K562 (cell line): ENCODE data around the gene ASCC3. TPM values are rescaled to one million over a fixed set of nuclear protein-coding genes. Genes with fewer than 3 reads are reported as not detected.

Experiments used
- HCFC1 ChIP-seq: IDR thresholded peaks from 2 replicates; pipeline ENCODE4 v1.6.1; 2012; ENCODE audit warnings: low read depth, low read length, improper control_type of control experiment
- JUND ChIP-seq, 2 experiments: IDR thresholded peaks; 2 replicates in 1 of 2; 3 replicates in 1 of 2; pipeline ENCODE4 v1.6.1; 2011; ENCODE audit warnings: borderline replicate concordance in 2 of 2, low read depth in 2 of 2, low read length in 2 of 2, improper control_type of control experiment in 1 of 2, missing biosample characterization in 1 of 2, missing genetic modification characterization in 1 of 2, missing genetic modification reagents in 1 of 2
- MAFF ChIP-seq: IDR thresholded peaks from 2 replicates; pipeline ENCODE4 v1.6.1; 2012; ENCODE audit warnings: low read length, improper control_type of control experiment
- SMAD3 ChIP-seq: fragments of 450-650 bp; formaldehyde crosslinking; conservative IDR thresholded peaks from 2 replicates; pipeline ENCODE4 v1.4.0; 2020; ENCODE audit warnings: mild to moderate bottlenecking
- ZNF134 ChIP-seq: fragments of 250-450 bp; sonication (Bioruptor Pico); conservative IDR thresholded peaks from 2 replicates; pipeline ENCODE4 v1.4.0; 2020
- polyA plus RNA-seq, 8 experiments: library from polyadenylated mRNA; depleted of rRNA in 4 of 8; stranded (reverse) in 5 of 8; unstranded in 3 of 8; fragments of >200 nt; fragmentation: Nextera tagmentation in 2 of 8; fragmentation: Illumina TruSeq in 1 of 8; extraction: Ambion mirVana in 2 of 8; extraction: Trizol in 1 of 8; gene quantifications; 2 replicates each; pipeline versions ENCODE4 v1.2.1 to v1.2.3, GENCODE V29; 2011 to 2014; ENCODE audit warnings: inconsistent platforms in 1 of 8, missing spikeins in 1 of 8
- total RNA-seq, 7 experiments: library from RNA; depleted of rRNA in 6 of 7; stranded (reverse); fragments of >200 nt in 6 of 7; fragmentation: Illumina TruSeq in 2 of 7; extraction: Trizol in 2 of 7; gene quantifications; 2 replicates each; pipeline versions ENCODE4 v1.2.1 to v1.2.3, GENCODE V29; 2011 to 2021; ENCODE audit warnings: low replicate concordance in 1 of 7
- TF ChIP-seq, protein P1 (sequence below): fragments of 200-600 bp; sonication (generic); IDR thresholded peaks from one replicate; pipeline ENCODE4 v1.6.1; 2012; ENCODE audit warnings: mild to moderate bottlenecking, low read depth, low read length, inconsistent platforms
- TF ChIP-seq, protein P2 (sequence below): fragments of 250-450 bp; sonication (Bioruptor Pico); IDR thresholded peaks from 2 replicates; pipeline ENCODE4 v1.5.1; 2021; ENCODE audit warnings: mild to moderate bottlenecking

Gene ASCC3
- total and polyA plus RNA-seq, 9 of the 15 experiments (the other 6 are each of a cell fraction or from before 2014, with no cell fraction given): 16.1 to 56.1 (median 33.9) TPM

DNA sequence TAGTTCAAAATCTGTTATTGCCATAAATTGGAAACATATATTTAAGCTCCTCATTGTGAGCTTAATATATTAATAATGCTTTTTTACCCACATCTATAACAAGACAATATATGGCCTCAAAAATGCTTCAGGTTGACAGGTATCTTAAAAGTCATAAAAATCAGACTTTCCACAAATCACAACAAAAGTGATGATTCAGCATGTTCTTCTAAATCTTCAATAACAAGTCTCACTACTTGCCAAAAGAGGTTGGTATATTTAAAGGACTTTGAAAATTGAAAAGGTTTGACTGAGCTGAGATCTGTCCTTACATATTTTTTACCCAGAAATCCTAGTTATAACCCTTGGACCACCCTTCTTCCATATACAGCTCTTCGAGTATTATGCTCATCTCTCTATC lies 41.7 kb downstream of the ASCC3 start (continued):
- TF ChIP-seq, protein P1, sequence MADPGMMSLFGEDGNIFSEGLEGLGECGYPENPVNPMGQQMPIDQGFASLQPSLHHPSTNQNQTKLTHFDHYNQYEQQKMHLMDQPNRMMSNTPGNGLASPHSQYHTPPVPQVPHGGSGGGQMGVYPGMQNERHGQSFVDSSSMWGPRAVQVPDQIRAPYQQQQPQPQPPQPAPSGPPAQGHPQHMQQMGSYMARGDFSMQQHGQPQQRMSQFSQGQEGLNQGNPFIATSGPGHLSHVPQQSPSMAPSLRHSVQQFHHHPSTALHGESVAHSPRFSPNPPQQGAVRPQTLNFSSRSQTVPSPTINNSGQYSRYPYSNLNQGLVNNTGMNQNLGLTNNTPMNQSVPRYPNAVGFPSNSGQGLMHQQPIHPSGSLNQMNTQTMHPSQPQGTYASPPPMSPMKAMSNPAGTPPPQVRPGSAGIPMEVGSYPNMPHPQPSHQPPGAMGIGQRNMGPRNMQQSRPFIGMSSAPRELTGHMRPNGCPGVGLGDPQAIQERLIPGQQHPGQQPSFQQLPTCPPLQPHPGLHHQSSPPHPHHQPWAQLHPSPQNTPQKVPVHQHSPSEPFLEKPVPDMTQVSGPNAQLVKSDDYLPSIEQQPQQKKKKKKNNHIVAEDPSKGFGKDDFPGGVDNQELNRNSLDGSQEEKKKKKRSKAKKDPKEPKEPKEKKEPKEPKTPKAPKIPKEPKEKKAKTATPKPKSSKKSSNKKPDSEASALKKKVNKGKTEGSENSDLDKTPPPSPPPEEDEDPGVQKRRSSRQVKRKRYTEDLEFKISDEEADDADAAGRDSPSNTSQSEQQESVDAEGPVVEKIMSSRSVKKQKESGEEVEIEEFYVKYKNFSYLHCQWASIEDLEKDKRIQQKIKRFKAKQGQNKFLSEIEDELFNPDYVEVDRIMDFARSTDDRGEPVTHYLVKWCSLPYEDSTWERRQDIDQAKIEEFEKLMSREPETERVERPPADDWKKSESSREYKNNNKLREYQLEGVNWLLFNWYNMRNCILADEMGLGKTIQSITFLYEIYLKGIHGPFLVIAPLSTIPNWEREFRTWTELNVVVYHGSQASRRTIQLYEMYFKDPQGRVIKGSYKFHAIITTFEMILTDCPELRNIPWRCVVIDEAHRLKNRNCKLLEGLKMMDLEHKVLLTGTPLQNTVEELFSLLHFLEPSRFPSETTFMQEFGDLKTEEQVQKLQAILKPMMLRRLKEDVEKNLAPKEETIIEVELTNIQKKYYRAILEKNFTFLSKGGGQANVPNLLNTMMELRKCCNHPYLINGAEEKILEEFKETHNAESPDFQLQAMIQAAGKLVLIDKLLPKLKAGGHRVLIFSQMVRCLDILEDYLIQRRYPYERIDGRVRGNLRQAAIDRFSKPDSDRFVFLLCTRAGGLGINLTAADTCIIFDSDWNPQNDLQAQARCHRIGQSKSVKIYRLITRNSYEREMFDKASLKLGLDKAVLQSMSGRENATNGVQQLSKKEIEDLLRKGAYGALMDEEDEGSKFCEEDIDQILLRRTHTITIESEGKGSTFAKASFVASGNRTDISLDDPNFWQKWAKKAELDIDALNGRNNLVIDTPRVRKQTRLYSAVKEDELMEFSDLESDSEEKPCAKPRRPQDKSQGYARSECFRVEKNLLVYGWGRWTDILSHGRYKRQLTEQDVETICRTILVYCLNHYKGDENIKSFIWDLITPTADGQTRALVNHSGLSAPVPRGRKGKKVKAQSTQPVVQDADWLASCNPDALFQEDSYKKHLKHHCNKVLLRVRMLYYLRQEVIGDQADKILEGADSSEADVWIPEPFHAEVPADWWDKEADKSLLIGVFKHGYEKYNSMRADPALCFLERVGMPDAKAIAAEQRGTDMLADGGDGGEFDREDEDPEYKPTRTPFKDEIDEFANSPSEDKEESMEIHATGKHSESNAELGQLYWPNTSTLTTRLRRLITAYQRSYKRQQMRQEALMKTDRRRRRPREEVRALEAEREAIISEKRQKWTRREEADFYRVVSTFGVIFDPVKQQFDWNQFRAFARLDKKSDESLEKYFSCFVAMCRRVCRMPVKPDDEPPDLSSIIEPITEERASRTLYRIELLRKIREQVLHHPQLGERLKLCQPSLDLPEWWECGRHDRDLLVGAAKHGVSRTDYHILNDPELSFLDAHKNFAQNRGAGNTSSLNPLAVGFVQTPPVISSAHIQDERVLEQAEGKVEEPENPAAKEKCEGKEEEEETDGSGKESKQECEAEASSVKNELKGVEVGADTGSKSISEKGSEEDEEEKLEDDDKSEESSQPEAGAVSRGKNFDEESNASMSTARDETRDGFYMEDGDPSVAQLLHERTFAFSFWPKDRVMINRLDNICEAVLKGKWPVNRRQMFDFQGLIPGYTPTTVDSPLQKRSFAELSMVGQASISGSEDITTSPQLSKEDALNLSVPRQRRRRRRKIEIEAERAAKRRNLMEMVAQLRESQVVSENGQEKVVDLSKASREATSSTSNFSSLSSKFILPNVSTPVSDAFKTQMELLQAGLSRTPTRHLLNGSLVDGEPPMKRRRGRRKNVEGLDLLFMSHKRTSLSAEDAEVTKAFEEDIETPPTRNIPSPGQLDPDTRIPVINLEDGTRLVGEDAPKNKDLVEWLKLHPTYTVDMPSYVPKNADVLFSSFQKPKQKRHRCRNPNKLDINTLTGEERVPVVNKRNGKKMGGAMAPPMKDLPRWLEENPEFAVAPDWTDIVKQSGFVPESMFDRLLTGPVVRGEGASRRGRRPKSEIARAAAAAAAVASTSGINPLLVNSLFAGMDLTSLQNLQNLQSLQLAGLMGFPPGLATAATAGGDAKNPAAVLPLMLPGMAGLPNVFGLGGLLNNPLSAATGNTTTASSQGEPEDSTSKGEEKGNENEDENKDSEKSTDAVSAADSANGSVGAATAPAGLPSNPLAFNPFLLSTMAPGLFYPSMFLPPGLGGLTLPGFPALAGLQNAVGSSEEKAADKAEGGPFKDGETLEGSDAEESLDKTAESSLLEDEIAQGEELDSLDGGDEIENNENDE: no peak
- TF ChIP-seq MAFF: peak; percentile 98
- TF ChIP-seq JUND (IDR thresholded peaks at IDR 0.05; ENCODE audit: borderline replicate concordance, low read depth, low read length): no peak
- no peak for TF ChIP-seq JUND (tag; IDR thresholded peaks at IDR 0.05; ENCODE audit: borderline replicate concordance, low read depth, low read length)
- no peak for TF ChIP-seq HCFC1
- no peak for TF ChIP-seq SMAD3
- TF ChIP-seq, protein P2, sequence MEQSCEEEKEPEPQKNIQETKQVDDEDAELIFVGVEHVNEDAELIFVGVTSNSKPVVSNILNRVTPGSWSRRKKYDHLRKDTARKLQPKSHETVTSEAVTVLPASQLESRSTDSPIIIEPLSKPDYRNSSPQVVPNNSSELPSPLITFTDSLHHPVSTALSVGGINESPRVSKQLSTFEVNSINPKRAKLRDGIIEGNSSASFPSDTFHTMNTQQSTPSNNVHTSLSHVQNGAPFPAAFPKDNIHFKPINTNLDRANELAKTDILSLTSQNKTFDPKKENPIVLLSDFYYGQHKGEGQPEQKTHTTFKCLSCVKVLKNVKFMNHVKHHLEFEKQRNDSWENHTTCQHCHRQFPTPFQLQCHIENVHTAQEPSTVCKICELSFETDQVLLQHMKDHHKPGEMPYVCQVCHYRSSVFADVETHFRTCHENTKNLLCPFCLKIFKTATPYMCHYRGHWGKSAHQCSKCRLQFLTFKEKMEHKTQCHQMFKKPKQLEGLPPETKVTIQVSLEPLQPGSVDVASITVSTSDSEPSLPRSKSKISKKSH: no peak
- TF ChIP-seq ZNF134 (CRISPR knock-in tag): no peak
